ENCODE data around the gene SMCHD1. TPM values are rescaled to one million over a fixed set of nuclear protein-coding genes. Genes with fewer than 3 reads are reported as not detected.
A peak's percentile ranks its signal among the peaks of the same experiment; 100 is the strongest.
"Not testable (repeated sequence)": the region's sequence is repeated elsewhere in the genome, so short reads cannot be mapped to it uniquely, and the experiment has no call there.

Gene SMCHD1
- total RNA-seq, 1 donor from 2014 or later: 98.4 TPM

DNA sequence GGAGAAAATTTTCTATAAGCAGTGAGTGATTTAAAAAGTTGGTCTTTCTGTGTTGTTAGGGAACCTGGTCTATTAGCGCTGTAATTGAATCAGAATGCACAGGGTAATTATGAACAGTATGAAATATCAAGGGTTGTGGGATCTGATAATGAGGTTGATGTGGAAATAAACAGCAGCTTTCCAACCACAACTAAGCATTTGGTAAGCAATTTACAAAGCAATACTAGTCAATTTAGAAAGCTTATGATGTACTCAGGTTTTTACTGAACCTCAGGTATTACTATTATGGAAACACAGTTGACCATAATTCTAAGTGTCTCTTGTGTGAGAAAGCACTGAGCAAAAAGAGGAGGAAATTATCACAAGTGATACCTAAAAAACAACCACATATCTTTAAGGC is 11.0 kb upstream of the SMCHD1 start:
- peaks cover 22% of the 10 kb centered on the region for H3K4me1 Mint-ChIP-seq
- no peak for DNase-seq
- H3K9me3 Mint-ChIP-seq: no peaks in the 10 kb centered on the region
- H3K27ac Mint-ChIP-seq: no peak overlapping the region
- peaks cover 2% of the 10 kb centered on the region for H3K36me3 Mint-ChIP-seq (ENCODE audit: low read depth)
- no peaks in the 10 kb centered on the region for H3K27me3 Mint-ChIP-seq
- intact Hi-C loops (cut with micrococcal nuclease): loop anchor here (5.0 to 10.0 kb wide), 5 partner anchors 57 to 960 kb away; partner anchors contain the start of gene TGIF1
- no peak overlapping the region for H3K4me3 Mint-ChIP-seq

DNA sequence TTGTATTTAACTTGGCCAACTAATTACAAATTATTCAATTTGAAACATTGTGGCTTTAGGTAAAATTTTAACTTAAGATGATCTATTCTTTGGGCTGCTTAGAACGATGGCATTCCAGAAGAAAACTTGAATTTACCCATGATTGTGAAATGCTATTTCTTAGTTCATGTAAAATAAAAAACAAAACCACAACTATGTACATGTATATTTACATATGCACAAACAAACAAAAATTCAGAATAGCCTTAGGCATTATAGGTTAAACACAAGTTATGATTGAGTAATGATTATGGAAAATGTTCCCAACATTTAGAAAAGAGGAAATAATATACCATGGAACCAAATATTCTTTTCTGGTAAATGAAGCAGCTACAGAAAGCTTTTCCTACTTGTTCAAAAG is 3.5 kb upstream of the SMCHD1 start:
- peaks cover 7% of the 10 kb centered on the region for H3K36me3 Mint-ChIP-seq (ENCODE audit: low read depth)
- DNase-seq: no peak
- no peaks in the 10 kb centered on the region for H3K27me3 Mint-ChIP-seq
- no peaks in the 10 kb centered on the region for H3K9me3 Mint-ChIP-seq
- H3K4me3 Mint-ChIP-seq: no peak overlapping the region
- H3K27ac Mint-ChIP-seq: no peak overlapping the region
- H3K4me1 Mint-ChIP-seq: peaks cover 20% of the 10 kb centered on the region
- intact Hi-C loops (cut with micrococcal nuclease): no loop called here

- peaks cover 25% of the 10 kb centered on the region for H3K4me1 Mint-ChIP-seq
- no peak overlapping the region for H3K27ac Mint-ChIP-seq
- DNase-seq: peak; percentile 56
- H3K4me3 Mint-ChIP-seq: no peak overlapping the region
- intact Hi-C loops (cut with micrococcal nuclease): no loop called here
- peaks cover 15% of the 10 kb centered on the region for H3K36me3 Mint-ChIP-seq (ENCODE audit: low read depth)
- H3K9me3 Mint-ChIP-seq: no peaks in the 10 kb centered on the region
- no peaks in the 10 kb centered on the region for H3K27me3 Mint-ChIP-seq
Measured at GRCh38 chr18:2653467-2653866, 2.1 kb upstream of the SMCHD1 start.

- H3K27ac Mint-ChIP-seq: peak overlapping the region; percentile 100
- peak overlapping the region; percentile 94 for H3K4me3 Mint-ChIP-seq
- H3K4me1 Mint-ChIP-seq: peaks cover 26% of the 10 kb centered on the region
- no peaks in the 10 kb centered on the region for H3K9me3 Mint-ChIP-seq
- H3K27me3 Mint-ChIP-seq: no peaks in the 10 kb centered on the region
- H3K36me3 Mint-ChIP-seq (ENCODE audit: low read depth): peaks cover 13% of the 10 kb centered on the region
- intact Hi-C loops (cut with micrococcal nuclease): loop anchor here (1.0 to 2.0 kb wide), 2 partner anchors 13 to 592 kb away; partner anchors contain the start of gene MYL12A
- DNase-seq: no peak
Measured at GRCh38 chr18:2654169-2654927, 1.2 kb upstream of the SMCHD1 start.

DNA sequence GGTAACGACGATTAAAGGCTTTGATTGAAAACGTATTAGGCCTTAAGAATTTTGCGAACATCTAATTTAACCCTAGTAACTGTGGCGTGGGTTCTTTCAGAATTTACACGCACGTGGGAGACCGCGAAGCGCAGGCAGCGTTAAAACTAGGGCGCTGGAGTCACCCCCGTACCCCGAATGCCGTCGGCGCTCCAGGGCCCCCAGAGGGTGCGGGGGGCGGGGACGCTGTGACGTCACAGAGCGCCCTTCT is 673 bp upstream of the SMCHD1 start:
- H3K4me3 Mint-ChIP-seq: peak overlapping the region; percentile 94
- intact Hi-C loops (cut with micrococcal nuclease): loop anchor here (1.0 to 5.0 kb wide), 6 partner anchors 14 to 607 kb away; partner anchors contain the start of genes LPIN2, MYL12A and MYL12B
- no peaks in the 10 kb centered on the region for H3K27me3 Mint-ChIP-seq
- H3K4me1 Mint-ChIP-seq: peaks cover 30% of the 10 kb centered on the region
- H3K9me3 Mint-ChIP-seq: no peaks in the 10 kb centered on the region
- peaks cover 13% of the 10 kb centered on the region for H3K36me3 Mint-ChIP-seq (ENCODE audit: low read depth)
- H3K27ac Mint-ChIP-seq: peak overlapping the region; percentile 100
- peak; percentile 94 for DNase-seq

DNA sequence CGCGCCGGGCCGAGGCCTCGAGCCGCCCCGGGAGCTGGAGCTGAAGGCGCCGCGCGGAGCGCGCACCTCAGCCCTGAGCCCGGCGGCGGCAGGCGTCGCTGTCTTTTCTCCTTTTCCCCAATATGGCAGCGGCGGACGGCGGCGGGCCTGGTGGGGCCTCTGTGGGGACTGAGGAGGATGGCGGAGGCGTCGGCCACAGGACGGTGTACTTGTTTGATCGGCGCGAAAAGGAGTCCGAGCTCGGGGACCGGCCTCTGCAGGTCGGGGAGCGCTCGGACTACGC is 369 bp downstream of the SMCHD1 start:
- intact Hi-C loops (cut with micrococcal nuclease): loop anchor here (1.0 to 5.0 kb wide), 6 partner anchors 51 to 606 kb away; partner anchors contain the start of genes LPIN2, MYL12A and MYL12B
- peak overlapping the region; percentile 94 for H3K4me3 Mint-ChIP-seq
- peaks cover 2% of the 10 kb centered on the region for H3K9me3 Mint-ChIP-seq
- H3K36me3 Mint-ChIP-seq (ENCODE audit: low read depth): peaks cover 15% of the 10 kb centered on the region
- H3K27ac Mint-ChIP-seq: peak overlapping the region; percentile 98
- H3K27me3 Mint-ChIP-seq: no peaks in the 10 kb centered on the region
- H3K4me1 Mint-ChIP-seq: peaks cover 31% of the 10 kb centered on the region
- DNase-seq: no peak

- H3K27me3 Mint-ChIP-seq: no peaks in the 10 kb centered on the region
- intact Hi-C loops (cut with micrococcal nuclease): loop anchor here (1.0 to 5.0 kb wide), 5 partner anchors 51 to 606 kb away; partner anchors contain the start of genes LPIN2 and MYL12B
Measured at GRCh38 chr18:2656237-2656980, 883 bp downstream of the SMCHD1 start.

GRCh38 chr18:2656981-2657512 is 1.5 kb downstream of the SMCHD1 start:
- Mint-ChIP-seq H3K4me1 (peaks cover 36% of the 10 kb centered on the region), H3K9me3 (peaks cover 4% of the 10 kb centered on the region), H3K27me3 (no peaks in the 10 kb centered on the region), H3K4me3 (peak overlapping the region; percentile 94), H3K27ac (peak overlapping the region; percentile 98), H3K36me3 (ENCODE audit: low read depth) (peaks cover 21% of the 10 kb centered on the region)
- intact Hi-C loops (cut with micrococcal nuclease): loop anchor here (1.0 to 5.0 kb wide), 6 partner anchors 52 to 605 kb away; partner anchors contain the start of genes LPIN2, METTL4, MYL12B and NDC80
- DNase-seq: no peak

More at GRCh38 chr18:2656237-2656980, 883 bp downstream of the SMCHD1 start:
- H3K9me3 Mint-ChIP-seq: peaks cover 4% of the 10 kb centered on the region
- H3K4me1 Mint-ChIP-seq: peaks cover 34% of the 10 kb centered on the region
- H3K27ac Mint-ChIP-seq: peak overlapping the region; percentile 98
- peaks cover 18% of the 10 kb centered on the region for H3K36me3 Mint-ChIP-seq (ENCODE audit: low read depth)
- peak; percentile 81 for DNase-seq
- H3K4me3 Mint-ChIP-seq: peak overlapping the region; percentile 94

GRCh38 chr18:2657788-2658458 is 2.4 kb downstream of the SMCHD1 start:
- intact Hi-C loops (cut with micrococcal nuclease): loop anchor here (1.0 to 5.0 kb wide), 6 partner anchors 25 to 604 kb away; partner anchors contain the start of genes LPIN2, METTL4, MYL12B and NDC80
- Mint-ChIP-seq H3K9me3 (peaks cover 4% of the 10 kb centered on the region), H3K27me3 (no peaks in the 10 kb centered on the region), H3K36me3 (ENCODE audit: low read depth) (peaks cover 24% of the 10 kb centered on the region), H3K4me1 (peaks cover 41% of the 10 kb centered on the region), H3K27ac (peak overlapping the region; percentile 90), H3K4me3 (peak overlapping the region; percentile 94)
- DNase-seq: no peak

DNA sequence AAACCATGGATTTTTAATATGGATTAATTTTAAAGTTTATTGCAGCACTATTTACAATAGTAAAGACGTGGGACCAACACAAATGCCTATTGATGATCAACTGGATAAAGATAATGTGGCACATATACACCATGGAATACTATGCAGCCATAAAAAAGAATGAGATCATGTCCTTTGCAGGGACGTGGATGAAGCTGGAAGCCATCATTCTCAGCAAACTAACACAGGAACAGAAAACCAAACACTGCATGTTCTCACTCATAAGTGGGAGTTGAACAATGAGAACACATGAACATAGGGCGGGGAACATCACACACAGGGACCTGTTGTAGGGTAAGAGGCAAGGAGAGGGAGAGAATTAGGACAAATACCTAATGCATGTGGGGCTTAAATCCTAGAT is 5.3 kb downstream of the SMCHD1 start:
- H3K4me1 Mint-ChIP-seq: peaks cover 53% of the 10 kb centered on the region
- H3K9me3 Mint-ChIP-seq: not testable (repeated sequence)
- peak overlapping the region; percentile 3 for H3K27ac Mint-ChIP-seq

GRCh38 chr18:2662288-2662687 is 6.8 kb downstream of the SMCHD1 start:
- DNase-seq; H3K4me3 Mint-ChIP-seq; intact Hi-C loops (cut with micrococcal nuclease); H3K27me3 Mint-ChIP-seq; H3K9me3 Mint-ChIP-seq; H3K27ac Mint-ChIP-seq: not testable (repeated sequence)
- peaks cover 40% of the 10 kb centered on the region for H3K36me3 Mint-ChIP-seq (ENCODE audit: low read depth)
- H3K4me1 Mint-ChIP-seq: peaks cover 54% of the 10 kb centered on the region

More for the DNA sequence above, 5.3 kb downstream of the SMCHD1 start:
- H3K27me3 Mint-ChIP-seq; DNase-seq; intact Hi-C loops (cut with micrococcal nuclease): not testable (repeated sequence)
- peaks cover 36% of the 10 kb centered on the region for H3K36me3 Mint-ChIP-seq (ENCODE audit: low read depth)
- H3K4me3 Mint-ChIP-seq: peak overlapping the region; percentile 6

DNA sequence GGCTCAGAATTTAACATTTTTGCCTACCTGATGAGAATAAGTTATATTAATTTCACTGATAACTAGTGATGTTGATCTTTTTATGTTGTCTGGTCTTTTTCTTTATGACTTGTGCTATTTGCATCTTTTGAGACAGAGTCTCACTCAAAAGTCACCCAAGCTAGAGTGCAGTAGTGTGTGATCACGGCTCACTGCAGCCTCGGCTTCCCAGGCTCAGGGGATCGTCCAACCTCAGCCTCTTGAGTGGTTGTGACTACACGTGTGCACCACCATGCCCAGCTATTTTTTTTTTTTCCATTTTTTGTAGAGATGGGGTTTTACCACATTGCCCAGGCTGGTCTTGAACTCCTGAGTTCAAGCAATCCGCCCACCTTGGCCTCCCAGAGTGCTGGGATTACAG is 7.5 kb downstream of the SMCHD1 start:
- Mint-ChIP-seq H3K9me3 (peaks cover 4% of the 10 kb centered on the region), H3K4me1 (peaks cover 54% of the 10 kb centered on the region), H3K36me3 (ENCODE audit: low read depth) (peaks cover 39% of the 10 kb centered on the region), H3K4me3 (peak overlapping the region; percentile 26), H3K27ac (peak overlapping the region; percentile 36), H3K27me3 (no peaks in the 10 kb centered on the region)
- intact Hi-C loops (cut with micrococcal nuclease): no loop called here
- DNase-seq: no peak

- Mint-ChIP-seq H3K4me3 (no peak overlapping the region), H3K36me3 (ENCODE audit: low read depth) (peaks cover 87% of the 10 kb centered on the region), H3K27me3 (no peaks in the 10 kb centered on the region), H3K27ac (no peak overlapping the region), H3K4me1 (peaks cover 43% of the 10 kb centered on the region), H3K9me3 (no peaks in the 10 kb centered on the region)
- DNase-seq: no peak
- intact Hi-C loops (cut with micrococcal nuclease): no loop called here
Measured at GRCh38 chr18:2672410-2672809, 16.9 kb downstream of the SMCHD1 start.

Data from activated CD4-positive, alpha-beta T cell treated with anti-CD3 and anti-CD28 coated beads, Interleukin-2, amount 10 ng/mL, durations not matched to agents 24 days and 14 days (primary cell).